HG03159 (cell line): ENCODE measurements around the gene MAML3.

Experiments
- ATAC-seq: cut with Tn5 transposase; IDR thresholded peaks from one replicate; pipeline ENCODE4 v1.9.1; 2021; ENCODE audit warnings: mild to moderate bottlenecking, moderate library complexity; ENCODE audit not compliant: unreplicated experiment

MAML3 gene

DNA sequence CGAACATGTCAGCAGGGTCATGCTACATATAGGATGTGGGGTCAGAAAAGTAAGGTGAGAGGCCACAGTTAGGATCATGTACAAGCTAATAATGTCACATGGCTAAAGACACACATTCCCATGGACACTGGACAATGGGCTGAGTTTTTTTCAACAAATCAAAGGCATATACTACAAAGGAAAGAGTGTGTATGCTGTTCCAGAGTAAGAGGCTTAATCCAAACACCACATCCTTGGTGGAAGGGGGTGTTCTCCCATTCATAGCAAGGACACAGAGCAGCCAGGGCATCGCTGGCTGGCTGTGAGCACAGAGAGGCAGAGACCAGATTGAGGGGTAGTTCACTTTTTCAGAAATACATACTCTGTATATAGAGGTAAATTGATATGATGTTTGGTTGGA is 356.7 kb downstream of the MAML3 start:
- no peak for ATAC-seq

GRCh38 chr4:139795527-139796314 is 358.3 kb downstream of the MAML3 start:
- no peak for ATAC-seq

DNA sequence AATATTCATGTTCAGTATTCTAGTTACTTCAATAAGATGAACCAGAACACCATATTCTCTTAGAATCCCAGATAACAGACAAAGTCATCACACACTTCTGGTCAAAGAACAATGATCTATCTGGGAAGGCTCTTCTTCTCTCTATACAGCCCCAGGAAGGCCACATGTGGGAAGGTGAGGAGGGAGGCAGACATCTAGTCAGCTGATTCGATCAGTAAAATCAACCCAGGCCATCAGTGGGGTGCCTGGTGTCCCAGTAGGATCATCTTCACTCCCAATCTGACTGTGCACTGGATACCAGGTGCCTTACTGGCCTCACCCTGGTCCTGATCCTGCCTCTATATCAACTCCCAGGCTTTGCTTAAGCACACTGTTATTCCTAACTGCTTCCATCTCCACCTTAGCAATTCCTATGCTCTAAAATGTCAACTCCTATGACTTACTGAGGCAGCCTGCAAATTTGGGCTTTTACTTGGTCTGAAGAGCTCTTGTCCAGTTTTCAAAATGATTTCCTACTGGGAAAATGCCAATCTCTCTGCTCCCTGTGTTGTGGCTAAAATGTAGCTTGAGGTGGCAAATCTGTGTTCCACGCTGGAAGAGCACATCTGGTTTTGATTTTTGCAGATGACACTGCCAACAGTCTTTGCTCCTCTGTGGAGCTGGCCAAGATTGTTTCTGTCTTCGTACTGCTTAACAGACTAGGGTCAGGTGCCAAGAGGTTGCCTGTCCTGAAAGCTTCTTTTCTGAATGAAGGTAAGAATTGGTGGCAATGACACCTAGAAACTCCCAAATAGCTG is 359.6 kb downstream of the MAML3 start:
- ATAC-seq: no peak

DNA sequence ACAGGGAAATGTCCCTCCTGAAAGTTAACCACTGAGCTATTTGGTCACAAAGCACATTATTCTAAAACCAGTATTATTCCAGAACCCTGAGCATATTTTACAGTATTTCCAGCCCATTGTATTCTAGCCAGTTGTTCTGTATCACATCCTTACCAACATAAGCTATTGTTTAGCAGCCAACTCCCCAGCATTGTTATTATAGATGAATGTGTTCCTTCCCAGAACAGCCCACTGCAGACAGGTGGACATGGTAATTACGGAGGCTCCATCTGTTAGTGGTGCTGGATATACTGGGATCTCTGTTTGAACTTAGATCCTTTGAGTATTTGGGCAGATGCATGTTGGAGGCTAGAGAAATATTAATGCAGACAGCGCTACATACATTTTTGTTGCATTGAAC is 362.3 kb downstream of the MAML3 start:
- ATAC-seq: no peak

GRCh38 chr4:139790291-139790690 is 363.7 kb downstream of the MAML3 start:
- ATAC-seq: no peak

- ATAC-seq: no peak
These were observed 364.8 kb downstream of the MAML3 start for GRCh38 chr4:139789096-139789654.

DNA sequence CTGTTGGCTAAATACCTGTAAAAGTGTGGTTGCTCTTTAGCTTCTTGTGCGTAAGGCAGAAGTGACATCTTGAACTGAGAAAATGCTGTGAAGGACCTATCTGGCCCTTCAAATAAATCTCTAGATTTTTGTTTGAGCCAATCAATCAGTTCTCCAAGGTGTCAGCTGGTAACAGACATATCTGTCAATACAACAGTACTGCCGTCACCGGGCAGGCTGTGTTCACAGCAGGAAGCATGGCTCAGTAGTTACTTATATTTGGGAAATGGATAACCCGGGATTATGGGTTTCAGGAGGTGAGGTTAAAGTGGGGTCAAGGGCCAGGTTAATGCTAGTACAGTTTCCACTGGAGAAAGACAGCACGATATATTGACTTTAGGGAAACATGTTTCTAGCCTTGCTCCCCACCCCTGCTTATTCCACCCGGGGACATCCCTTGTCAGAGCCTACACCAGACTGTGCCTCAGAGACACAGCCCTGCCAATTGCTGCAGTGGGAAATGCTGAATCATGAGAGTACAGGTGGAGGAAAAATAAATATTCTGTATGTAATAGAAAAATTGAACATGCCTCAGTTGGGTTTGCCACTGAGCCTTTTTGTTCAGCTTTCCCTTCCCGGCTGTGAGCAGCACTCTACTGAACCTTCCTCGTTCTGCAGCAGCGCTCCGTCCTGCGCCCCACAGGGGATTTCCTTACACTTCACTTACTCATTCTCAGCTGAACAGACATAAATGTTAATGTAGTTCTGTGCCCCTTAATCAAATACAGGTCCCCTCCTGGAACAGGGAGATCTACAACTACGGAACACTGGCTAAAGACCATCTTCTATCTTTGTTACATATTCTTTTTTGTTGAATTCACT is 367.3 kb downstream of the MAML3 start:
- ATAC-seq: no peak

DNA sequence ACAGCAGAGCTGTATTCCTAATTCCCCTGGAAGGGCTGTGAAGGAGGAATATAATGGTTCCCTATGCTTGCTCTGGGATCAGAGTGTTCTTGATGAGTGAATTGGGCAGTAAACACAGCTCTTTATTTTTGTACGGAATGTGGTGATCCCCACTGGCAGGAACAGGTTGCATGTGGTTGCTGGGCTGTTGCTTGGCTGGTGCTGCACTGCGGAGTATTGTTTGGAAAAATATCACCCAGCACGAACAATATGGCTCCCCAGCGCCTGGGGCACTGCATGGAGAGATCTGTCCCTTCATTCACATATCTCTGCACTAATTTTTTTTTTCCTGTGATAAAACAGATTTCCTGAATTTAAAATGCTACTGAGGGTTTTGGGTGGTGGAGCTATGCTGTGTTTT is 368.6 kb downstream of the MAML3 start:
- ATAC-seq: no peak

DNA sequence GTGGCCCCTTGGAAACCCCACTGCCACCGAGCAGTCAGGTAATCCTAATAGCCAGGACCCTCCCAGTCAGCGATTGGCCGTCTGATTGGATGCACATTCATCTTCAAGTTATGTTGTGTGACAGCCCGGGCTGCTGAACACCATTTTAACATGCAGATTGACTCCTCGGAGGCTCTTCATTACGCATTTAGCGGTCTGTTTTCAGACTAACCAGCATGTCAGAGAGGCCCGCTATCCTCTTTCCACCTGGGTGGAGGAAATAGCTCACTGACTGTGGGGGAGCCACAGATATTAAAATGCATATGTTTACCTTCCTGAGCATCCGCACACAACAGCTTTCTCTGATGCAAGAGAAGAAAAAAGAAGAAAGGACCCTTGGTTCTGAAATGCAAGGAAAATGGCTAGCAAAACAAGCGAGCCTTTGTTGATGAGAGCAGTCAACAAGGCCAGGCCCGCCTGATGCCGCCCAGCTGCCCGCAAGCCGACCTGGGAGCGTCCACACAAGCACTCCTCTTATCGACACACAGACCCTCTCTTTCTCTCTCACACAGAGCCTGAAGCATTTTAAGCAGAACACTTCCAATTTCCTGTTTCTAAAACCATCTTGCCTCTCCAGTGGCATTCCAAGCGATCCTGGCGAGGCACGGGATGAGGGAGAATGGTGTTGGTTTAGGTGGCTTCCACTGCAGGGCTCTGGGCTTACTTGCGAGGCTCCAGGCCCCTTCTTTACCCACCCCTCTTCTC is 370.1 kb downstream of the MAML3 start:
- ATAC-seq: no peak

DNA sequence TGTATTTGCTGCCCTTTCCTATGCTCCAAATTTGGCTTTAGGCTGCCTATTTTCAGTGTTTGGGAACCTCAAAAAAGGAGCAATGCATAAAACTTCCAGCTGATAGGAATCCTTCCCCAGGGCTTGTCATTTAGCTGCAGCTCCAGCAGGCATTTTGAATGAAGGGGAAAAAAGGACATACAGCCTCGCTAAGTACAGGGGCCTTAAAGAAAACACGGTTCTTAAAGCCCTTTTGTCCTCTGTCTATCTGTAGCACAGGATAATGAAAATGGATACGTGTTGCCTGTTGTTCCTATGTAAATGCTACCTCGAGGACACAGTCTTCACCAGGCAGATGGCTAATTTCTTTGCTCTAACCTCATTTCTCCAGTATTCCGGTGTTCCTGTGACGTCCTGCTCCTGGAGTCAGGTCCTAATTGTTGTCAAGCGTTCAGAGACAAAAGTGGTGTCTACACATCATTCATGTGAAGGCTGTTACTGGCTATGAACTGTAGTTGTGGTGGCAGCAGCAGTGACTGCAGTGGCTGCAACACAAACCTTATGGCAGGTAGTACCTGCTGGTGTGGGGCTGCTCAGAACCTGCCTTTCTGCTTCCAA is 371.0 kb downstream of the MAML3 start:
- no peak for ATAC-seq

GRCh38 chr4:139781066-139781465 is 372.9 kb downstream of the MAML3 start:
- no peak for ATAC-seq

DNA sequence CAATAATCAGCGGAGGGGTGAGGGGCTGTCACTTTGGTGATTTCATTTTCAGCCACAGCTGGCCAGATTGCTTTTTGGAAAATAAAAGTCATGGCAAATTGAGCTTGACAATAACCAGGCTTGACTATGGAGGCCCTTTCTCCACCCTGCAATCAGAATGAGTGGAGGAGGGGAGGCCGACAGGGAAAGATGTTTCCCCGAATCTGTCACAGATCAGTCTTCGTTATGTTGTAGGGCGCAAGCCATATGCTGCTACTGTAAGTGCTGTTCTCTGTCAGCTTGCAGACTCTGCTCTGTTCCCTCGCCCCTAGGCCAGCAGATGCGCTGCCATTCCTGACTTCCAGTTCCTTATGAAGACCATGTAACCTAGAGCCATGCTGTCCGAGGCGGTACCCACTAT is 374.3 kb downstream of the MAML3 start:
- ATAC-seq: no peak

GRCh38 chr4:139777757-139778156 is 376.2 kb downstream of the MAML3 start:
- ATAC-seq: no peak

DNA sequence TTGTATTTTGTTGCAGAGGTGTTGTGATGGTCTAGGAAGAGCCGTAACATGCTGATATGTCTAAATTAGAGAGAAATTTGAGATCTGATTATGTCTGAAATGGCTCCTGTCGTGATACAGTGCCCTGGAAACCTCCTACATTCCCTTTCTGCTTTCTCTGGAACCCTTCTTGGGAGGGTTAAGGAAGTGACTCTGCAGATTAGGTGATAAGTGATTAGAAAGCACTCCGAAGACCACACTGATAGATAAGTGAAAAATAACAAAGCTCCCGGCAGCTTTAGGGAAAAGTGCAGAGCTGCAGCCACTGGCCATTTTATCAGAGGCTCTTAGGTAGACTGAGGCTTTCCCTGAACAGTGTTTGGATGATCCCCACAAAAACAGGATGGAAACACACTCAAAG is 377.7 kb downstream of the MAML3 start:
- no peak for ATAC-seq

DNA sequence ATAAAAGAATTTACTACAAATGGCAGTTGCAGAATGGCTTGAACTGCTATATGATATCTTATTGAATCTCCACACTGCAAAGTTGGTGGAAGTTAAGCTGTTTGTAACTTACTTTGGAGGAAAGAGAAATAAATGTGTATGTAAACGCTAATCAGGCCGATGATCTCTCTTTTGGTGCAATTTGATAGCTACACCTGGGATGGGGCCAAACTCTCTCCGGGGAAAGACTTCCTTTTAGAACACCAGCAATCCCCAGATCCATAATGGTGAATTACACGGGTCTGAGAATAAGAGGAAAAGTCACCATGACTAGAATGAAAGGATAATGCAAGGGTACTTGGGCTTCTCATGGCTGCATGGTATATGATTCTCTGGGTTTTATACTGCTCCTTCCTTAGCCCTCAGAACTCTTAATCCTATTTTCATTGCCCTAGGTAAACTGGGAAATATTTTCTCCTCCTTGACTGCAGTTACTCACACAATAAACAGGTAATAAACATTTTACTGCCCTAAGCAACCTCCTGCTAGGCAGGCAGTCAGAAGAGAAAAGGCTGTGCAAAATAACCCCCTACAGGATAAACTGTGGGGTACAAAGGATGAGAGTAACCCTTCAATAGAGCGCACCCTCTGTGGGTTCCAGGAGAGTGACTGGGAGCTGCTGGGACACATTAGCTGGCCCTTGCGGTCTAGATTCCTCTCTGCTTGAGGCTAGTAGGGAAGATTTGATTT is 379.1 kb downstream of the MAML3 start:
- ATAC-seq: no peak

- no peak for ATAC-seq
These were observed 380.2 kb downstream of the MAML3 start for GRCh38 chr4:139773560-139774318.

GRCh38 chr4:139770361-139770760 is 383.6 kb downstream of the MAML3 start:
- no peak for ATAC-seq

- no peak for ATAC-seq
These were observed 384.6 kb downstream of the MAML3 start for GRCh38 chr4:139769364-139769763.

DNA sequence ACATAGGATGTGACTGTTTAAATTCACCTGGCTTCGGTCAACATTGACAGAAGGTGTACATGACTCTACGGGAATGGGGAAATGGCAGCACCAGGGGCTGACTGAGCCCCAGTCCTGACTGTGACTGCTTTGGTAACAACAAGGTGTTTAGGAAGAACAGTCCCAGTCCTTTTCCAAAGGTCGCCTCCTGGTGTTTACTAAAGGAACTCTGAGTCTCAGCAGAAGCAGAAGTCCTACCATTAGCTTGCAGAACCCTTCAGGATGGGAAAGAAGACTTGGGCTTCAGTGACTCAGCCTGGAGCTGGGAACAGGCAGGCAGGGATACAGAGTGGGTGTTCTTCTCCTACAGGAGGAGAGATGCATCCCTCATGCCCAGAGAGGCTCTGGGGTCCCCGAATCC is 385.1 kb downstream of the MAML3 start:
- no peak for ATAC-seq
